NCI-H2107 (cell line): ENCODE measurements around the gene EFNB2.
A peak's percentile ranks its signal among the peaks of the same experiment; 100 is the strongest.

Experiments used
- DNase-seq: peaks from one replicate; lab custom pipeline; 2025; lab: John Stamatoyannopoulos, UW

The EFNB2 gene

GRCh38 chr13:106550570-106551135 is 15.2 kb upstream of the EFNB2 start:
- no peak for DNase-seq

DNA sequence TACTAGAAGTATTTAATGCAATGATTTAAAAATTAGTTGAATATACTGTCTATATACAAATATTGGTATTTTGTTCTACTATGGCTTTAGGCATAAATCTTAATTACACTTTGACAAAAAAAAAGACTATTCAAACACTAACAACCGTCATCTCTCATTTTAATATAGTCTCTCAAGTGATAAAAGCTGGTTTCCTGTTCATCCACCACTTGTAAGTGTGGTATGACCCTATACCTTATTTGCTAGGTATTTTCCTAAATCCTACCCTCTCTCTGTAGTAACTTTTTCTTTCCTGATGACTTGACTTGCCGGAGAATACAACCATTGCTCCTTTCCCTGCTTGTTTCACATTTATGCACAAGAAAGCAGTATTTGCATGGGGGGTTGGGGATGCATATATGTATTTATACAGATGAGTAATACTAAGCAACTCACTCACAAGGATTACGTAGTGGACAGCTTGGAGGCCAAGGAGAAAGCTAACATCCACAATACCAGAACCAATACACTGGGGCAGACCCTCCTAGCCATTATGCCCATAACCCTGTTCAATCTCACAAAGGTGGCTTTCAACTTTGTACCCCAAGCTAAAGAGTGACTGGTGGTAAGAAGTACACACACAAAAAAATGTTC is 12.7 kb upstream of the EFNB2 start:
- no peak for DNase-seq

DNA sequence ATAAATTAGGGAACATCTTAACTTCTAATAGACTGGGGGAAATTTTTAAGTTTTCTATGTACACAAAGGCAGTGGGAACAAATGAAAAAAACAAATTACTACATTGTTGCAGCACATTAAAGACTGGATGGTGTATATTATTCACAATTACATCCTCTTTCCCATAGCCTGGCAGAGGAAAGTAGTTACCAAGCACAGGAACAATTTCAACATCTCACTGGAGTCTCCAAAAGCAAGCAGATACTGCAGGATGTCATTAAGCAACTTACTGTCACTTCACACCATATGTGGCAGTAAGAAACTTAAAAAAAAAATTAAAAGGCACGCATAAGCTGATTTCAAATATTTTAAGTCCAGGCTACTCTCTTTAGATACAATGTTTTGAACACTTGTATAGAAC is 6.4 kb upstream of the EFNB2 start:
- DNase-seq: no peak

GRCh38 chr13:106540613-106541012 is 5.2 kb upstream of the EFNB2 start:
- no peak for DNase-seq

DNA sequence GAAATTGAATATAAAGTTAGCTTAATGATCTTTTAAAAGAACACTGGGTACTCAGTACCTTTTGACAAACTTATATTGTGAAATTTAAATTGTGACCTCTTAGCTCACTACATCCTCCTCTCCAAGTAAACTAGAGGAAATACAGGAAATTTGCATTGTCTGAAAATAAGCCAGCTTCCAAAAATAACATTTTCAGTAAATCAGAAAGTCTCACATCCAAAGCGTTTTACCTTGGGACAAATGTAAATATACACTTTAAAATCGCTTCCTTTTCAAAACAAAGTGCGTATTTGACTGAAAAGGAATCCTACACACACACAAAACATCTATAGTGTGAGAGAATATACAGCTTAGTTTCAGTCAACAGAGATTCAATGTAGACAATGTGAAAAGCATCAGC is 2.1 kb upstream of the EFNB2 start:
- DNase-seq: no peak

DNA sequence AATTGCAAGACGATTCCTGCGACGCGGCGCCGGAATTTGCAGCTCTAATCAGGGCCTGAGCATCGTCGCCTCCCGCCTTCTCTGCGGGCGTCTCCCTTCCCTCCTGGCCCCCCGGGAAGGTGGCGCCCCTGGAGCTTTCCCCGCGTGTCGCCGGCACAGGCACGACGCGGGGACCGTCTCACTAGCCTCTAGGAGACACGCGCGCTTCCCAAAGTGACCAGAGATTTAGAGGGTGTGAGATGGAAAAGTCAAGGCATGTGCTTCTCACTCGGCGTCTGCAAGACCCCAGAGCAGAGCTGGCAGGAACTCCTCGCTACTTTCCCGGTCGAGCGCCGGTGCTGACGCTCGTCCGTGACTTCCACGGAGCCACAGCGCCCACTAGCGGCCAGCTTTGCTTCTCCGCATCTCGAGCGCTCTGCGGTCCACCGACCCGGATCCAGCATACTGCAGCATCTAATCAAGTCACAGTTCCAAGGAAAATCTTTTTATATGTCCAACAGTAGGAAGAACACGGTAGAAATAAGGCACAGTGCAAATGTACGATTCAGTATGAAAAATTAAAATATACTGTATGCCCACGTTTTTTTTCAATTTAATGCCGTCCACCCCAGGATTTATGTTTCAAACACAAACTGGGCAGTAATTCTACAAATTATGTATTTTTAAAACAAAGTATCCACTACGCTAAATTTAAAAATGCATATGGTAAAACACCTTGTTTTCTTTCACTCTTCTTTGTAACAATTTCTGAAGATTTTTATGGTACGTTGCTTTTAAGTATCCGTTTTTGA is 977 bp upstream of the EFNB2 start:
- peak; percentile 55 for DNase-seq

DNA sequence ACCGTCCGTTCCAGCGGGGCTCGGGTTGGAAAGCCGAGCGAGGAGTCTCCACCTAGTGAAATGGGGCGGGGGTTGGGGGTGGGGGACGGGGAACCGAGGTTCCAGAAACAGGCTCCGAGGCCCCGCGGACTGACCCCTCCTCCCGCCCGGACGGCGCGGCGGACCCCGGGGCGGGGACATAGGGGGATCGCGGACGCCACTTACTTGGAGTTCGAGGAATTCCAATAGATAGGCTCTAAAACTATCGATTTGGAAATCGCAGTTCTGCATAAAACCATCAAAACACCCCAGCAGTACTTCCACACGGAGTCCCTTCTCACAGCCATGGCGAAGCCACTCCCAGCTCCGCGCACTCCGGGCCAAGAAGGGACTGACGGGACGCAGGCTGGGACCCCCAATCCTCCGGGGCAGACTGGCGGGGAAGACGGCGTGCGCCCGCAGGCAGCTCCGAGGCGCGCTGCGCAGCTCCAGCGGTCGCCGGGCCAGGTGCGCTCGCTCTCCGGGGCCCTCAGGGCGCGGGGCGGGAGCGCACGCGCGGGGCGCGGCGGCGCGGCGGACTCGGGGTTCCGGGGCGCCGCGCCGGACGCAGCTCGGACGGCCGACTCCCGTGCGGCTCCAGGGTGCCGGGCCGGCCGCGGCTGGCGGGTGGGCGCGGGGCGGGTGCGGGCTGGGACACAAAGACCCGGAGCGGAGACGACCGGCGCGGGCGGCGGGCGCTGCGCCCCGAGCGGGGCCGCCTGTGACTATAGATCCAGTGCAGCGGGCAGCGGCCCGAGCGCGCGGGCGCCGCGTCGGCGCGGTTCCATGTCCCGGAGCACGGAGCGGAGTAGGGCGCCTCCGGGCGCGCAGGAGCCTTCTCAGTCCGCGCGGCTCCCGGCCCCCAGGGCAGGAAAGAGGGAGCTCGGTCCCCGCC is 567 bp downstream of the EFNB2 start:
- DNase-seq: no peak

GRCh38 chr13:106533943-106534638 is 1.4 kb downstream of the EFNB2 start:
- DNase-seq: no peak

- DNase-seq: no peak
Observed at GRCh38 chr13:106533101-106533942, 2.1 kb downstream of the EFNB2 start.

DNA sequence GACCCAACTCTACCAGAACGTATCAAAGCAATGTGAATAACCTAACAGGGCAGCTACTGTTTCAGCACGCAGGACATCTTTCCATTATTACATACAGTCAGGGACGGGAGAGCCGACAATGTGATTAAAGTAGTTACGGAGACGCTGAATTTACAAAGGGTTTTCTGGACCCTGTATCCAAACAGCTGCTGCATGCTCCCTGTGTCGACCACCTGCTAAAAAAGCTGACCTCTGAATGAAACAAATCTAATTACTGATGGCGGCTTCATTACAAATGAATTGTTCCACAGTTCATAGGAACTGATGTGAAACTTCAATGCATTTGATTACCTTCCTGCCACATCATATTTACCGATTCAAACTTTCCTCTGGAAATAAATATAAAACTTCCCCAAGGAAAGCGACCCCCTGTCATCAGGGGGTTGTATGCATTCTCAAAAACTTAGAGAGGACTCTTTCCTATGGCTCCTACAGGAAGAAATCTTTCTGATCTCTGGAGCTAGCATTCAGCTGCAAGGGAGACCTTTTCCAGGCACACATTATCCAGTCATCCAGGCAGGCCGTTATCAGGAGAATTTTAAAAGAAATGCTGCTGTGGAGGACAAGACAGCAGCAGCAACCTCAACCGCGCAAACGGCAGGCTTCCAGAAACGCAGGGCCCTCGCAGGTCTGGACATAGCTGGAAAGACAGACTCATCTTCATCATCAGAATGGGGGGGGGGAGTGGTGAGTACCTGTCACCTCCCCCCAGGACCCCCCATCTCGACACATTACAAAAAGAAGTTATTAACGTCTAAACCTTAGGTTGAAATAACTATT is 3.1 kb downstream of the EFNB2 start:
- no peak for DNase-seq

GRCh38 chr13:106530980-106531481 is 4.4 kb downstream of the EFNB2 start:
- DNase-seq: no peak

GRCh38 chr13:106530171-106530851 is 5.2 kb downstream of the EFNB2 start:
- DNase-seq: no peak

DNA sequence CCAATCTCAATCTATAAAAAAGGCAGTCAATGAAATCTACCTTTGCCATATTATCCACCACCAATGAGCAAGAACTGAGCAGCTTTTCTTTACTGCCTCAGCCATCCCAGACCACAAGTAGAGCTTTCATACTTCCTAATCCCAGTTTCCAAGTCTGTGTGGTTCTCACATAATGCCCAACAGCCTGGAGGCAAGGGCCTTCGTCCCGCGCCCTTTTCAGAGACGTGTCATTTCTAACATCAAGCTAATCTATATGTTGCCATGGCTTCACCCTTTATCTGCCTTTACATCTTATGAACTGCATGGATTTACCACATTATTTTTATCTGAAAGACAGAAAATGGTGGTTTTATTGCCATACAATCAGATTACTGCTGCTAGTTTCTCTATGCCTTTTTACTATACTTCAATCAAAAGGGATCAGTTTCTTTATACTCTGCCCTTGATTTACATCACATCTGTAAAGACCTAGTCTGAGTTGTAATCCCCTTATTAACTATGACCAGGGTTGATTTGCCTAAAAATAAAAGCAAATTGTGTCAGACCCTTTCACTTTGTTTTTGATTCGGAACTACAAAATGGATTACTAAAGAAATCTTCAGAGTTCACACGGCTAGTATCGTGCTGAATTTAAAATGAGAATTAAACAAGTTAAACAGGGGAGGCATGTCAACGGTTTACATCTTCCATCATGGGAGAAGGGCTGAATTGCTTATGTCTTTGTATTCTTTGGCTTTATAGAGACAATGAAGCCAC is 5.9 kb downstream of the EFNB2 start:
- no peak for DNase-seq

- DNase-seq: no peak
Observed at GRCh38 chr13:106528718-106529414, 6.6 kb downstream of the EFNB2 start.

DNA sequence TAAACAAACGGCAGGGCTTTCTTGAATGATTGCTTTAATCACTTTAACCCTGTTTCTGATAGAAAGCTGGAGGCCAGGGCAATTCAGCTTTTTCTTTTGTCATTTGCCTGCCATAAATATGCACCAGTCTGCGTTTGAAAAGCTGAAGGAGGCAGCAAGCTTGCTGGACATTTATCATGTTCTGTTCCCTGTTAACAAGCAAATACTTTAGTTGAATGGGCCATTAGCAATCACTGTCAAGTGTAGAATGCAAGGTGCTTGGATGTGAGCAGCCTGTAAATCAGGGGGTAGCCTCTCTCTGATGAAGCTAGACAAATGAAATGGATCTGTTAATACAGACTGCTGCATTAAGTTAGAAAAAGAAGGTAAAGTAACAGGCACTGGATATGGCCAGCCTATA is 7.6 kb downstream of the EFNB2 start:
- no peak for DNase-seq

GRCh38 chr13:106527445-106527801 is 8.0 kb downstream of the EFNB2 start:
- DNase-seq: no peak

DNA sequence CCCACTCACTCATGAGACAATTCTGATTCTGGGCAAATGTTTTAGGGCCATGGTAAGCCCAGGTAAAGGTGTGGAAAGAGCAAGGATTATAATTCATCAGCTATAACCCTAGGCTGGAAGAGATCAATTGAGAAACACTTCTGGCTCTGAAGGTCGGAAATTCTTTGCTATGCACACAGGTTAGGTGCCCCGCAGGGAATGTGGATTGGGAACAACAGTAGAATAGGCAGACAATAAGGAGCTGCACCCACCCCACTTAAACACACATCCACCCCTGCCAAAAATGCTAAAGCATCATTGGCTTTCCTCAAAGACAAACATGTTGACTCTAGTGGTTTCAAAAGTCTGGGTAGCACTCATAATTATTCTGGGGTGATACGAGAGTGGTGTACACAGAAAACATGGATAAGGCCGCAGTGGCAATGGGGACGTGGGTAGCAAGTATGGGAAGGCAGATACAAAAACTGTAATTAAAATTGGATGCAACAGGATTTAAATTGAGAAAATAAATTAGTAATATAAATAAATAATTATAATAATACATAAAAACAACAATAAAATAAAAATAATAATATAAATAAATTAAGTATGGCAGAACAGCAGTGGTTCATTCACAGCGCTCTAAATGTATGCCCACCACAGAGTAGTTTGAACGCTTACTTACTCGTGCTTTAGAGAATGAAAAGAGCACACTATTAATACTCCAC is 8.6 kb downstream of the EFNB2 start:
- no peak for DNase-seq
